ENCODE results near the gene MYO5B. TPM values are rescaled to one million over a fixed set of nuclear protein-coding genes. Genes with fewer than 3 reads are reported as not detected.

The MYO5B gene
- total and polyA plus RNA-seq, 2 of the 4 experiments (the other 2 are of a cell fraction) = 0.24 to 0.54 TPM

DNA sequence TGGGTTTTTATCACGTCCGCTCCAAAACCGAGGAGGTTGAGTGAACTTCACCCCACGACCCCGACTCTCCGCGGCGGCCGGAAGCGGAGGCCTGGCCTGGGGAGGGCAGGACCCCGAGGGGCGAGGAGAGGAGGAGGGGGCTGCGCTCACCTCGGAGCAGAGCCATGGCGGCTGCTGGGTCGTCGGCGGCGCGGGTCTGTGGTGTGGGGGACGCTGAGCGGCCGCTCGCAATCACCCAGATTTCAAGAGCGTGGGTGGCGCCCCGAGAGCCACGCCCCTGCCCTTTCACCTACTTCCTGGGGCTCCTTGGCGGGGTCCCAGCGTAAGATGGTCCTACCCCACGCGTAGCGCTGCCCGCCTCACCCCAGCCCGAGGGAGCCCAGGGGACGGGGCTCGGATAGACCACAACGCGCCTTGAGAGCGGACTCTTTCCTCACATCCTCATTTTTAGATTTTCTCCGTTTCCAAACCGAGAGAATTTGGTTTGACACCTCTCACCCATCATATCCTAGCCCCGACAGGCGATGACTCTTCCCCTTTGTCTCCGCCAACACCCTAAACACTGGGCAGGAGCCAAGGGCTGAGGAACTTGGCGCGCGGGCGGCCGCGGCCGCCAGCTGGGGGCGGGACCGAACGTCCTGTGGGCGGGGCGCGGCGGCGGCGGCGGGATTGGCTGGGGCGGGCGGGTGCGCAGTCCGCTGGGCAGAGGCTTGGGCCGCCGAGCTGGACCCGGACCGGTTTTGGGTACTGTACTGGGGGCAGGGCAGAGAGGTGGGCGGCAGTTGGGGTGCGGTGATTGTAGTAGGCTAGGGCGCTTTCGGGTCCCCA, 381.4 kb downstream of the MYO5B start, which contains the start of gene ACAA2:
Gene ACAA2 (minus strand): TSS at position 215 of the 828 bp plus-strand sequence. CDS start 49 bp downstream, at position 166.
- intact Hi-C loops (cut with micrococcal nuclease) = loop anchor here (2.0 kb wide), 2 partner anchors 21 to 45 kb away; no protein-coding TSS in a partner anchor
- peak within 1 kb of the TSS; percentile 57; the same call in 1 of the 2 replicates for H2AK5ac ChIP-seq (ENCODE audit: low read depth, low read length)
- H3K9me1 ChIP-seq (ENCODE audit: insufficient read depth, low read length) = no peaks in the 10 kb centered on the region
- peak within 1 kb of the TSS; percentile 79 for H2BK20ac ChIP-seq (ENCODE audit: low read depth, low read length)
- H3K36me3 ChIP-seq (ENCODE audit: control insufficient read depth, insufficient read depth, low read length) = no peaks in the 10 kb centered on the region
- DNase-seq = peak; percentile 83
- H4K5ac ChIP-seq (ENCODE audit: low read depth, low read length) = peak within 1 kb of the TSS; percentile 85
- peaks cover 10% of the 10 kb centered on the region for H3K4me1 ChIP-seq (ENCODE audit: control insufficient read depth, insufficient read depth, low read length)
- 0% methylated on average over 11 of the region's 74 CpGs; no CpG with 5 or more reads in 1 of the 2 experiments for WGBS, 2 experiments (ENCODE audit: extremely low coverage in 2 of 2, insufficient read length in 1 of 2)
- peak; percentile 62 for TF ChIP-seq POLR2A (IDR thresholded peaks at IDR 0.05; ENCODE audit: low read depth, low read length)
- TF ChIP-seq FOS (IDR thresholded peaks at IDR 0.05; ENCODE audit: low read depth, low read length) = peak; percentile 5; the same call in 1 of the 2 replicates
- no peak for TF ChIP-seq ELK1 (IDR thresholded peaks at IDR 0.05; ENCODE audit: borderline replicate concordance, low read depth, low read length)
- peak; percentile 25; the same call in 1 of the 2 replicates for TF ChIP-seq MAZ (IDR thresholded peaks at IDR 0.05; ENCODE audit: borderline replicate concordance, low read depth, low read length)
- peak; percentile 18; the same call in 1 of the 2 replicates for TF ChIP-seq BHLHE40 (IDR thresholded peaks at IDR 0.05; ENCODE audit: low read depth, low read length)
- H2BK5ac ChIP-seq (ENCODE audit: low read depth, low read length, poor library complexity, severe bottlenecking) = peak within 1 kb of the TSS; percentile 83
- peak; percentile 94 for ATAC-seq (ENCODE audit: low read depth)
- H4K20me1 ChIP-seq (ENCODE audit: insufficient read depth, low read length) = no peaks in the 10 kb centered on the region
- no peaks in the 10 kb centered on the region for H3K27me3 ChIP-seq (ENCODE audit: control insufficient read depth, insufficient read depth, low read length)
- peak within 1 kb of the TSS; percentile 87 for H3K9ac ChIP-seq (ENCODE audit: low read depth, low read length)
- peak within 1 kb of the TSS; percentile 96 for H3K14ac ChIP-seq (replicated peaks; ENCODE audit: low read depth, low read length)
- CTCF ChIA-PET = no interaction called here
- H2BK120ac ChIP-seq (ENCODE audit: low read depth, low read length) = peak within 1 kb of the TSS; percentile 92
- peak within 1 kb of the TSS; percentile 94 for H3K27ac ChIP-seq (ENCODE audit: insufficient read depth, low read length)
- peak within 1 kb of the TSS; percentile 77 for H2AK9ac ChIP-seq (replicated peaks; ENCODE audit: low read depth, low read length, poor library complexity)
- H3K23ac ChIP-seq (ENCODE audit: low read depth, low read length) = peak within 1 kb of the TSS; percentile 99
- no TSS peak for BruUV-seq (replicated peaks)
- H3K4me2 ChIP-seq (ENCODE audit: low read depth, low read length) = peak within 1 kb of the TSS; percentile 91
- H2BK15ac ChIP-seq (ENCODE audit: low read depth, low read length) = peak within 1 kb of the TSS; percentile 90
- no peaks in the 10 kb centered on the region for H3K9me3 ChIP-seq (ENCODE audit: control insufficient read depth, insufficient read depth, low read length)
- in situ Hi-C loops (cut with MboI; ENCODE audit: low sequenced_read_pairs) = no loop called here
- POLR2A ChIA-PET (ENCODE audit: unreplicated experiment) = interaction anchor here (0.5 to 0.6 kb wide), 3 partner anchors 25 to 490 kb away, joined by 4 to 5 read pairs (median 4); no protein-coding TSS in a partner anchor
- peak within 1 kb of the TSS; percentile 96 for H4K91ac ChIP-seq (ENCODE audit: insufficient read depth, low read depth, low read length)
- H4K8ac ChIP-seq (ENCODE audit: low read depth in 2 of 2, low read length in 2 of 2) = peak within 1 kb of the TSS; percentile 81 to 99
- peak within 1 kb of the TSS; percentile 82 for H3K18ac ChIP-seq (ENCODE audit: low read depth, low read length)
- peak within 1 kb of the TSS; percentile 97 for H3K56ac ChIP-seq (ENCODE audit: extremely low read depth, insufficient read depth, low read length)
- peaks cover 22 to 42% of the 10 kb centered on the region in 2 experiments for H3K79me1 ChIP-seq (ENCODE audit: low read depth in 1 of 2, low read length in 2 of 2)
- H3K4me3 ChIP-seq (ENCODE audit: insufficient read depth, low read depth, low read length) = peak within 1 kb of the TSS; percentile 69
- peak within 1 kb of the TSS; percentile 96 for H2AFZ ChIP-seq (replicated peaks; ENCODE audit: low read length, poor library complexity)
- dilution Hi-C loops (cut with HindIII; ENCODE audit: low sequenced_read_pairs, unreplicated experiment) = no loop called here
- peak within 1 kb of the TSS; percentile 90 for H3K4ac ChIP-seq (ENCODE audit: low read depth, low read length)

All from IMR-90 (cell line).